Measurements from ENCODE around the gene CCM2L.

GRCh38 chr20:32068174-32068573 is 57.9 kb downstream of the CCM2L start:
- TF ChIP-seq CTCF (conservative IDR thresholded peaks at IDR 0.05; ENCODE audit: low read length) (no peak), EZH2phosphoT487 (IDR thresholded peaks at IDR 0.05; ENCODE audit: borderline replicate concordance, low read depth, low read length) (no peak)

Data from OCI-LY7 (cell line).